Measurements from ENCODE around the gene GPR17. TPM values are rescaled to one million over a fixed set of nuclear protein-coding genes. Genes with fewer than 3 reads are reported as not detected.

GPR17 gene
- polyA plus RNA-seq, 3 donors = 0.95 to 1.9 (median 1.3) TPM

GRCh38 chr2:127628767-127629614 is 17.0 kb upstream of the GPR17 start:
- DNase-seq = no peak

GRCh38 chr2:127629637-127630036 is 16.3 kb upstream of the GPR17 start:
- no peak for DNase-seq

GRCh38 chr2:127630096-127630863 is 15.7 kb upstream of the GPR17 start:
- DNase-seq = no peak

GRCh38 chr2:127630864-127631540 is 15.0 kb upstream of the GPR17 start:
- no peak for DNase-seq

GRCh38 chr2:127631541-127631996 is 14.4 kb upstream of the GPR17 start:
- no peak for DNase-seq

- no peak for DNase-seq
Observed at GRCh38 chr2:127631997-127632581, 13.9 kb upstream of the GPR17 start.

- no peak for DNase-seq
Observed at GRCh38 chr2:127632592-127633489, 13.1 kb upstream of the GPR17 start.

GRCh38 chr2:127633556-127634065 is 12.3 kb upstream of the GPR17 start:
- no peak for DNase-seq

GRCh38 chr2:127634066-127634617 is 11.8 kb upstream of the GPR17 start:
- DNase-seq = no peak

- no peak for DNase-seq
Observed at GRCh38 chr2:127634626-127635379, 11.2 kb upstream of the GPR17 start.

GRCh38 chr2:127635380-127636237 is 10.3 kb upstream of the GPR17 start:
- DNase-seq = no peak

- DNase-seq = no peak
Observed at GRCh38 chr2:127636248-127637235, 9.4 kb upstream of the GPR17 start.

- no peak for DNase-seq
Observed at GRCh38 chr2:127637236-127637630, 8.7 kb upstream of the GPR17 start.

- DNase-seq = peak; percentile 74
Observed at GRCh38 chr2:127637725-127638252, 8.2 kb upstream of the GPR17 start.

- no peak for DNase-seq
Observed at GRCh38 chr2:127638361-127639110, 7.4 kb upstream of the GPR17 start.

GRCh38 chr2:127639111-127639474 is 6.9 kb upstream of the GPR17 start:
- no peak for DNase-seq

Measured in renal pelvis (tissue), 4 donors.